Uterus (tissue), 2 donors: Measurements from ENCODE around the gene C2orf74.

Source experiments
- CTCF ChIP-seq, 4 experiments: fragments of 200-600 bp in 2 of 4; fragments of 450-650 bp in 2 of 4; sonication (generic) in 2 of 4; IDR thresholded peaks; one replicate each; pipeline ENCODE4 v1.5.1; 2016 to 2019; ENCODE audit warnings: antibody characterized with exemption in 4 of 4, mild to moderate bottlenecking in 2 of 4, moderate library complexity in 1 of 4
- POLR2A ChIP-seq, 2 donors: fragments of 450-650 bp; IDR thresholded peaks; one replicate each; pipeline ENCODE4 v1.6.1; 2016; ENCODE audit warnings: antibody characterized with exemption in 2 of 2, mild to moderate bottlenecking in 1 of 2, moderate library complexity in 1 of 2

- no peak for TF ChIP-seq CTCF (IDR thresholded peaks at IDR 0.05)
- TF ChIP-seq POLR2A (IDR thresholded peaks at IDR 0.05): no peak
Observed at GRCh38 chr2:61158356-61158955, 3.5 kb upstream of the C2orf74 start.
